Hypothalamus (tissue), 51 donors: ENCODE data around the gene RAD51D.
A peak's percentile ranks its signal among the peaks of the same experiment; 100 is the strongest.
"Not testable (repeated sequence)": the region's sequence is repeated elsewhere in the genome, so short reads cannot be mapped to it uniquely, and the experiment has no call there.

Experiments used
- DNase-seq, 51 donors: peaks; one replicate each; lab custom pipeline; 2025; lab: John Stamatoyannopoulos, UW

The RAD51D gene

DNA sequence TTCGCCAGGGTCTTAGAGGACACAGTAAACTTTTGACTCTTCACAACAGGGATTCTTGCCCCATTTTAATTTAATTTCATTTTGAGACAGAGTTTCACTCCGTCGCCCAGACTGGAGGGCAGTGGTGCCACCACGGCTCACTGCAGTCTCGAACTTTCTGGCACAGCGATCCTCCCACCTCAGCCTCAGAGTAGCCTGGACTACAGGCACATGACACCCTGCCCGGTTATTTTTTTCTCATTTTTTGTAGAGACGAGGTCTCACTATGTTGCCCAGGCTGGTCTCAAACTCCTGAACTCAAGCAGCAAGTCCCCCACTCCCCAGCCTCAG lies 22.8 kb upstream of the RAD51D start:
- DNase-seq, result no peak

DNA sequence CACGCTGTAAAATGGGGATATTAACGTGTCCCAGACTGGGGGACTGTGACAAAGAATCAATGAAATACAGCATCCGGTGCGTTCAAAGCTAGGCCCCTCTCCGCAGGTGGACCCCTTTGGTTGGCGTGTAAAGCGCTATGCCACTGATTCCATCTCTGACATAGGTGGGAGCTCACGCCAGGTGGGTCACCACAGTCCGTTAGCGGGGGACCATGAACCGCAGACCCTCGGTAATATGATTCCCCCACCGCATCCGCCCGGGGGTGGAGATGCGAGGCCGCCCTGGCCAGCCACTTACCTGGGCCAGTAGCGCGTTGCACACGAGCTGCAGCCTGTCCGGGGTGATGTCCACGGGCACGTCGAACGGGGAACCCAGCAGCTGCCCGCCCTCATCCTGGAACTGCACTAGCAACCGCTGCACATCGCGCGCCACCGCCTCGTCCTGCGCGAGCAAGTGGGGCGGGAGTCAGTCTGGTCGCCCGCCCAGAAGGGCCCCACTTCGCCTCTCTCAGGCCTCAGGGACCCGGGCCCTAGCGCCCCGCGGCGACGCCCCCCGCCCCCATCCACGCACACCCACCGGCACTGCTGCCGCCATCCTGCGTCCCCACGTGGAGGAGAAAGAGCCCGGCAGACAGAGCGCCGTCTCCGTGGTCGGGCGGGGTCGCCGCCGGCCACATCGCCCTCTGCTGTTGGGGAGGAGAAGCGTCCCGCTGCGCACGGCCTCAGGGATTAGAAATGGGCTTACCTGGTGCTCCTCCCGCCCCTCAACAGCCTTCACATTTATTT lies 22.2 kb upstream of the RAD51D start, which contains the start of gene NLE1:
TSS of gene NLE1 (minus strand) at position 623 of the 786 bp plus-strand sequence. CDS start at position 595, 28 bp downstream.
- peak; percentile 6 to 87 (median 65) for DNase-seq

- no peak for DNase-seq
Measured at GRCh38 chr17:35138218-35138617, 18.6 kb upstream of the RAD51D start.

DNA sequence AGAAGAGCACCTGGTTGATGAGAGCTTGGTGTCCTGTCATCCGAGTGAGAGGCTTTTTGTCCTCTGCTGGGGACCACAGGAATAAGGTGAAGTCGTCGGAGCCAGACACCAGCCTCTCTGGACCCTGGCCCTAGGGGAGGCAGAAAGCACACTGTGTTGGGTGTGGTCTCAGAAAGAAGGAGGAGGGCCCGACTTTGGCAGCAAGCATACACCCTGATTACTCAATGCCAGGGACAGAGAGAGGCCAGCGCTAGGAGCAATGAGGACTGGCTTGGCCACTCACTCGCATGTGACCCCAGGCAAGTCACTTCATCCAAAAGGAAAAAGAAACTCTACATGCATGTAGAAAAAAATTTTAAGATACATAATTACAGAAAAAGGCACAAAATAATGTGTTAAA lies 15.7 kb upstream of the RAD51D start:
- DNase-seq, result no peak

DNA sequence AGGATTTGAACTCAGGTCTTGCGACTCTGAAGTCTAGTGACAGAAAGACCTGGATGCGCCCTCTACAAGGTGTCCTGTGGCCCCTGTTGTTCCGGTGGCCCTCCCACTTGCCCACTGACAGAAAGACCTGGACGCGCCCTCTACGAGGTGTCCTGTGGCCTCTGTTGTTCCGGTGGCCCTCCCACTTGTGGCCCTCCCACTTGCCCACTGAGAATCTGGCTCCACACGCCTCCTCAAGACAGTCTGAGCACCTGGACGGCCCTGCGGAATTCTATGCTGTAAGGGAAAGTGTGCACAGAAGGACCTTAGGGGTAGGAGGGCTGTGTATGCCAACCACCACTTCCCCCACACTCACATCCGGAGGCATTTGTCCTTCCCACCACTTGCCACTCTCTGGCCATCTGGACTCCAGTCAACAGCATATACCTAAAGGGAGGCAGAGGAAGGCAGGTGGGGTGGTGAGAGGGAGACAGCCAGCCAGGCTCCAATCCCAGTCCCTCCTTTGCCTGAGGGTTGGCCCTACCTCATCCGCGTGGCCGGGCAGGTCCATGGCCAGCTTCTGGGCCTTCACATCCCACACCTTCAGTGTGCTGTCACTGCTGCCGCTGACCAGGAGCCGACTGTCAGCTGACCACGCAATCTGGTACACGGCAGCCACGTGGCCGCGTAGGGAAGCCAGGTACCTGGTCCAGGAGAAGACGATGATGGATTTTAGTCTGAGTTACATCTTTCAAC lies 13.3 kb upstream of the RAD51D start:
- no peak for DNase-seq

DNA sequence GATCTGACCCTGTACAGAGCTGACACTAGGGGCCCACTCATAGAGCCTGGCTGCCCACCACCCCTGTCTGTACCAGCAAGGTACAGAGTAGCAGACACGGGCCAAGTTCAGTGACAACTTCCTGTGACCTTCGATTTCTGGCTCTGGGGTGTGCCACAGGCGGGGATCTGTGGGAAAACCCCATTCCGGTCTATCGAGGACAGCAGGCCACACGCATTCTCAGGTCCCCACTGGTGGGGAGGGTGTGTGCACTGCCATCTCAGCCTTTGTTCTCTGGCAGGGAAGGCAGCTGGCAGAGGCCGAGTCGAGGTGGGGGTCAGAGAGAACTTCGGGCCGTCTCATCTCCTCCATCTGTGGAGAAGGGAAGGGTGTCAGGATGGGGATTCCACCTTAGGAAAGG lies 12.4 kb upstream of the RAD51D start:
- no peak for DNase-seq

GRCh38 chr17:35130392-35130791 lies 10.7 kb upstream of the RAD51D start:
- no peak for DNase-seq

DNA sequence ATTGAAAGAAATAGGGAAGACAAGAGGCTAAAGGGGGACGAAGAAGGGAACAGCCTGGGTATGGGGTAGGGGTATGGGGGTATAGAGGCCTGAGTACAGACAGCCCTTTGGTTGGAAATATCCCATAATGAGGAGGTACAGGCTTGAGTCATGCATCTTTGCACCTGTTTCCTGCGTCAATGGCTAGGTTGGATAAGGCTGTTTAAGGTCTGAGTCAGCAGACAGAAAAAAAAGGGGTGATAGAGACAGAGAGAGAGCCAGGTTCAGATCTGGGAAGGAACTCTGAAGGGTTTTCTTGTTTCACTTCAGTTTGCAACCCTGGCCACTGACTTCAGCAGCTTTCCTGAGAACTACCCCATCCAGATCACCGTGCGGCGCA lies 10.3 kb upstream of the RAD51D start:
- DNase-seq, result no peak

DNA sequence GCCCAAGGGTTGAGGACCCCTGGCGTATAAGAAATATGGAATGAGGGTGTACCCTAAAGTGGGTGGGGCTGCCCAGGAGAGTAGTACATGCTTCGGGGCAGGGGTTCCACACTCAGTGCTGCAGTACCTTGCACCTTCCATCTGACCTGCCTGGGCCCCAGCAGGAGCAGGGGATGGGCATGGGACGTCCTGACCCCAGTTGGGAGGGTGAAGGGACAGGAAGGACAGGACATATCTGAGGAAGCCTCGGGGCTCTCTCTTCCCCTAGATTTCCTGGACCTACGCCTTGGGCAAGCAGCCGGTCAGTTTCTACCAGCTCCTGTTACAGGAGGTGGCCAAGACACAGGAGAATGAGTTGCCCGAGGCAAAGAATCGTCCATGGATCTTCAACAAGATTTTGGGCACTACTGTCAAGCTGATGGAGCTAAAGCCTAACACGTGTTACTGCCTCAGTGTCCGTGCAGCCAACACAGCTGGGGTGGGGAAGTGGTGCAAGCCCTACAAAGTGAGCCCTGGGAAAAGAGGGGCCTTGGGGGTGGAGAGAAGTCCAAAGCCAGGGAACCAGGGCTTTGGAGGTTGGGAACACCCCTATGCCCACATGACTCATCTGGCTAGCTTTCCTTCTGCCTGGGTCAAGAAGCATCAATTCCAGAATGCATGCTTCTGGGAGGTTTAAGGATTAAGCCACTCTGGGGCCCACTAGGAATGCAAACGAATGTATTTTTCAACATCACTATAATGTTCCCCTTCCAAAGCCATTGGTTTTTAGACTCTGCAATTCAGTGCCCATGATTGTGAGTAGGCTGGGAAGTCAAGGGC lies 9.7 kb upstream of the RAD51D start:
- DNase-seq, result no peak

GRCh38 chr17:35127751-35128514 lies 8.3 kb upstream of the RAD51D start:
- no peak for DNase-seq

DNA sequence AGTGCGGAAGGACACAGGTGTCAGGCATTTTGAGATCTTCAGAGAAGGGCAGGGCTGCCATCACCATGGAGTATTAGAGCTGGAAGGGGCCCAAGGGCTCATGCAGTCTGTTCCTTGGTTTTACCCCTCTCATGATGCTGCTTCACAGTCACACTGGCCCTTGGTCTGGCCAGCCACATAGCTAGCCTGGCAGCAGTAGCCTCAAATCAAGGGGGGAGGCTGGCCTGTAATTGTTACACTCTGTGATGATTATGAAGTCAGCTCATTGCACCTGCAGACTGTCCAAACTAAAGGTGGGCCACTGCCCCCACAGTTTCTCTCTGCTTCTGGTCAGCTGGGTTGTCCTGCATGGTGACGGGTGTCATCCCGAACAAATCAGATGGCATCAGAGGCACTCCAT lies 1.7 kb upstream of the RAD51D start, which contains the start of gene FNDC8:
TSS of gene FNDC8 (plus strand) at position 301 of the 400 bp plus-strand sequence. CDS start at position 380, 79 bp downstream.
- no peak for DNase-seq

DNA sequence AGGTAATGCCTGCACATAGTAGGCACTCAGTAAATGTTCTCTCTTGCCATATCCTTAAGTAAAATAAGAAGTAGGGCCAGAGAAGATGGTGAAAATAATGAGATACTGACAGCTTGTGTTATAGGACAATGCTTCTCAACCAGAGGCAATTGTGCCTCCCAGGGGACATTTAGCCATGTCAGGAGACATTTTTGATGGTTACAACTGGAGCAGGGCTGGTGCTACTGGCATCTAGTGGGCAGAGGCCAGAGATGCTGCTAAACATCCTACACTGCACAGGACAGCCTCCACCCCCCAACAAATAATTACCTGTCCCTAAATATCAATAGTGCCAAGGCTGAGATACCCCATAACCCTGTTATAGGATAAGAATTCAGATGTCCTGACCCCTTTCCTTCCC lies 1.7 kb downstream of the RAD51D start:
- DNase-seq, result peak in 3 of 51 donors; percentile 2 to 11 (median 2)

DNA sequence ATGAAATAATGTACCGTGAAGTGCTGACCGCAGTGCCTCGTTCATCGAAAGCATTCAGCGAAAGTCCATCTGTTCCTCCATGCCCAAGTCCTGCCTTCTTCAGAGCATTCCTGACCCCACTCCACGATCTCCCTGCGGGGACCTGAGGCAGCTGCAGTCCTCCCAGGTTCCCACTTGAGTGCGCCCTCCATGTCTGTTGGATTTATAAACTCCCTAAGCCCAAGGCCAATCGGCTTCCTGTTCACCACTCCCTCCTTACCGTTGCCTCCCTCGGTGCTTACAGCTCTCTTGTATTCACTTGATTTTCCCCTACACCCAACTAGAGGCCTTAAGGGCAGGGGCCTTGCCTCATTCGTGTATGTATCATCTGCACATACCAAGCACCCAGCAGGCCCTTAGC lies 2.8 kb downstream of the RAD51D start:
- no peak for DNase-seq

- not testable (repeated sequence) for DNase-seq
Measured at GRCh38 chr17:35110791-35111190, 8.9 kb downstream of the RAD51D start.

DNA sequence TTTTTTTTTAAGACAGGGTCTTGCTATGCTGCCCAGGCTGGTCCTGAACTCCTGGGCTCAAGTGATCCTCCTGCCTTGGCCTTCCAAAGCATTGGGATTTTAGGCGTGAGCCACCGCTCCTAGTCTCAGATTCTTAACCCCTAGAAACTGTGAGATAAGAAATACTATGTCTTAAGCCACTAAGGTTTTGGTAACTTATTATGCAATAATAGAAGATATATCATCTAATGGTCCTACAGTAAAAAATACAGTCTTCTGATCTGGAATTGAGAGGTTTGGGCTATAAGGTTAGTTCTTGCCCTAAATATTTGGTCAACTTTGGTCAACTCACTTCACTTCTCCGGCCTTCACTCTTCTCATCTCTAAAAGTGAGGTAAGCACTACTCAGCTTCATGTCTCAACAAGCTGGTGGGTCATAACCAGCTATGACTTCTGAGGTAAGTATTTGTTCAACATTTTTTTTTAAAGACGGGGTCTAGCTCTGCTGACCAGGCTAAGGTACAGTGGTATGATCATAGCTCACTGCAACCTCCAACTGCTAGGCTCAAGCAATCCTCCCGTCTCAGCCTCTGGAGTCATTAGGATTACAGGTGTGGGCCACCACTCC lies 14.7 kb downstream of the RAD51D start:
- no peak for DNase-seq

- DNase-seq, result no peak
Measured at GRCh38 chr17:35103271-35103670, 16.4 kb downstream of the RAD51D start.

- no peak for DNase-seq
Measured at GRCh38 chr17:35101725-35102124, 17.9 kb downstream of the RAD51D start.

DNA sequence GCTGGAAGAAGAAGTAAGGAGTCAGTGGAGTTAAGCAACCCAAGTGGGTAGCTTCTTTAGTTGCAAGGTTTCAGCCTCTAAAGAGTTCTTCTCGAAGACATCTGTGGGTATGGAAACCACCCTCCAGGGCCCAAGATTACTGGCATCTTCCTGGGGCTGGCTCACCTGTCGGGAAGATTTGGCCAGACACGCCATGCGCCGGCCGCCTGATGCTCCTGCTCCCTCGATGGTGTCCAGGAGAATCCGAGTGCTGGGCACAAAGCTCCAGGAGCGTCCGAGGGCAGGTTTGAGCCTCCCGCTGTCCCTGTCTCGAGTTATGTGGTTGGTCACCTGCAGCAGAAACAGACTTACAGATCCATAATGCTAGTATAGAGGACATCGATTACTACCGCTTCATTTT lies 18.6 kb downstream of the RAD51D start:
- DNase-seq, result no peak

- DNase-seq, result no peak
Measured at GRCh38 chr17:35099908-35100307, 19.8 kb downstream of the RAD51D start.

GRCh38 chr17:35097776-35098175 lies 21.9 kb downstream of the RAD51D start:
- DNase-seq, result no peak
